NCI-H1694 treated with DMSO at 0.1 percent for 48 hours (cell line): ENCODE measurements around the gene MIA2.
"Not testable (repeated sequence)": the region's sequence is repeated elsewhere in the genome, so short reads cannot be mapped to it uniquely, and the experiment has no call there.

Experiments
- DNase-seq: peaks from one replicate; lab custom pipeline; 2025; lab: John Stamatoyannopoulos, UW

MIA2 gene

DNA sequence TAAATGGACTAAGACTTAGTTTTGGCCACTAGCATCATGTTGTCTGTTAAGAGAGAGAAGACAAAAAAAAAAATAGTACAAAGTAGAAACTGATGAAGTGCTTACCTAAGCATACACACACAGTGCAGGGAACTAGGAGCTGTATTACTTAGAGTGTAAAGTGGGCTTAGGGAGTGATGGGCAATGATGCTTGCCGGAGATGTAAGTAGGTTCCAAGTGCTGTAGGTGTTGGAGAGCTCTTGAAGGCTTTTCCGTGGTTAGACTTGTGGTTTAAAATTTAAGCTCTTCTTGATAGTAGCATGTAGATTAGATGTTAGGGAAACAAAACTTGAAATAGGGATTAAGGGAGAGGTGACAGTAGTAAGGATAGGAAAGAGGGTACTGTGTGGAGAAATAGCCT lies 34.7 kb downstream of the MIA2 start:
- DNase-seq: no peak

DNA sequence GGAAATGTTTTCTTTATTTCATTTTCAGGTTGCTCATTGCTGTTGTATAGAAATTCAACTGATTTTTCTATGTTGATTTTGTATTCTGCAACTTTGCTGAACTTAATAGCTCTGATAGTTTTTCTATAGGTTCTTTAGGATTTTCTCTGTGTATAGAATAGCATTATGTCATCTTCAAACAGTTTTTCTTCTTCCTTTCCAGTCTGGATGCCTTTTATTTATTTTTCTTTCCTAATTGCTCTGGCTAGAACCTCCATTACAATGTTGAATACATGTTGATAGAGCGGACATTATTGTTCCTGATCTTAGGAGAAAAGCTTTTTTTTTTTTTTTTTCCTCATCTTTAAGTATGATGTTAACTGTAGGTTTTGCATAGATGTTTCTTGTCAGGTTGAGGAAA lies 39.2 kb downstream of the MIA2 start:
- no peak for DNase-seq

DNA sequence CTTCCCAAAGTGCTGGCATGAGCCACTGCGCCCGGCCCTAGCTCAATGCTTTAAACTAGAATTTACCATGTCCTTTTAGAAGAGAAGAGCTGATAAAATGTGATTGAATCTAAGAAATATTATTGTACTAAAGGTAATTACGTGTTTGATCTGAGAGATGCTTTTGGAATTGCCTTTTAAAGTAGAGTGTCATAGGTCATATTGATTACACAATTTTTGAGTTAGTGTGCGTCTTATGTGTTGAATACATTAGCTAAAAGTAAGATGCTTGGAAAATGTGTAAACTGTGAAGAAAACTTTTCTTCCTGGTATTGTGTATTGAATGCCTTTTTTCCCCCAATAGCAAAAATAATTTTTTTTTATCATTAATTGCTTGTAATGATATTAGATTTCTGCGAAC lies 41.7 kb downstream of the MIA2 start:
- no peak for DNase-seq

DNA sequence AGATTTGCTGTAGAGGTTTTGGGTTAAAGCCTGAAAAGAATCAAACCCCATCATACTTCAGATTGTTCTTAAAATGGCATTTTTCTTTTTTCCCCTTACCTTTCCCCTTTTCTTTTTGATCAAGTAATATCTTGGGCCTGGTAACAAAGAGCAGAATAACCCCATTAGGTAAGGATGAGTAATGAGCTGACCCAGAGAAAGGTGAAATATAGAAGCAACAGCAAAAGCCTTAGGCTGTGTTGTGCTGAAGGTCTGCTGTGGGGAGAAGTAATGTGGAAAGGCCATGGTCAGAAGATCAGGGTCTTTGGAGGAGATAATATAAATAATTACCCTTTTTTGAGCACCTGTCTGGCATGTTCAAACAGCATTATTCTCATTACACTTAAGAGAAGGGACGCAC lies 42.3 kb downstream of the MIA2 start:
- DNase-seq: no peak

DNA sequence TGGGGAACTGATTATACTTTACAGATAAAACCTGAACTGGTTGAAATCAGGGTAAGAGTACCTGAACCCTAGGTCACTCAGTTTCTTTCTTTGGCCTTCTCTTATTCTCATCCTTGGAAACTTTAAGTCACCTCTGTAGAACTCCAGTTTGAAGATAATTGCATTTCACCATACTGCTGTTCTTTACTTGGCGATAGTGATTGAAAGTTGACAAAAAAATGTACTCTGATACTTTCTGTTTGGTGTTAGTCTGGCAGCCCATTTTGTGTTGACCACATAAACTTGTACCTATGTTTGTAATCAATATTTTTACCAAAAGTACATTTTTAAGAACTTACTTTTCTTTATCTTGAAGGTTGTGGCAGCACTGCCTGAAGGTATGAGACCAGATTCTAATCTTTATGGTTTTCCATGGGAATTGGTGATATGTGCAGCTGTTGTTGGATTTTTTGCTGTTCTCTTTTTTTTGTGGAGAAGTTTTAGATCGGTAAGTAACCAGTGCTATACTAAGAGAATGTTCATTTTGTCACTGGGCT lies 42.9 kb downstream of the MIA2 start:
- no peak for DNase-seq

DNA sequence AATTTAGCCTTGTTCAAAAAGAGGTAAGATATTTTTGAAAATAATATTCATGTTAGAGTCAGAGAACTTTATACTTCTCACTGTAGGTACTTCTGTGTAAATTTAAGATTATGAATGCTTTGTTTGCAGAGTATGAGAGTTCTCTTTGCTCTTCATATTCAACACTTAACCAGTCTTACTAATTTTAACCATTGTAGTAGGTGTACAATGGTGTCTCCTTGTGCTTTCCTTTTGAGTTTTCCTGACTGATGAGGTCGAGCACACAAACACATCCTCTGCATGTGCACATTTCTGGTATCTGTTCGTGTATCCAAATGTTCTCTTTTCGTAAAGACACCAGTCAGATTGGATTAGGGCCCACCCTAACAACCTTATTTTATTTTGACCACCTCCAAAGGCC lies 45.8 kb downstream of the MIA2 start:
- no peak for DNase-seq

- not testable (repeated sequence) for DNase-seq
Measured at GRCh38 chr14:39280678-39281077, 47.0 kb downstream of the MIA2 start.

DNA sequence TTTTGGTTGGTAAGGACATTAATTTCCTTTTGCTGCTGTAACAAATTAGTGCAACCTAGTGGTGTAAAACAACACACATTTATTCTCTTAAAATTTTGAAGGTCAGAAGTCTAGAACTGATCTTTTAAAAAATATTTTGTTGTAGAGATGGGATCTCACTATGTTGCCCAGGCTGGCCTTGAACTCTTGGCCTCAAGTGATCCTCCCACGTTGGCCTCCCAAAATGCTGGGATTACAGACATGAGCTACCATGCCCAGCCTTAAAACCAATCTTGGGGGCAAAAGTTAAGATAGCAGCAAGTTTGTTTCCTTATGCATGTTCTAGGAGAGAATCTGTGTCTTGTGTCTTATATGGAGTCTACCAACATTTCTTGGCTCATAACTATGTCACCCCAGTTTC lies 55.8 kb downstream of the MIA2 start:
- DNase-seq: no peak

DNA sequence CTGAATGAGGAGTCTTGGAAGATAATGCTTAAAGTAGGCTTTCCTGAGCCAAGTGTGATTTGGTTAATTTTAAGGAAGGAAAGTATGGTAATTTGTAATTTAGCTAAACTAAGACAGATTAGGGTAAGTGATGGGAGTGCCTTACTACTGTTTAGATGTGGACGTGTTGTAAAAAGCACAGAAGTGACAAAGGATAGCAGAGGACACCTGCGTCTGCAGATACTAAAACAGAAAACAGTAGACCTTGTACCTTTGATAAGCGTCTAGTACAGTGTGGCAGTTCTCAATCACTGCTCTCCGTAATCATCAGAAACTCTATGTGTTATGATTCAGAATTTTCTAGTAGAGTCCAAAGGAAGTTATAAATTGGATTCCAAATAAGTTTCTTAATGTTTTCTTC lies 58.0 kb downstream of the MIA2 start:
- no peak for DNase-seq

DNA sequence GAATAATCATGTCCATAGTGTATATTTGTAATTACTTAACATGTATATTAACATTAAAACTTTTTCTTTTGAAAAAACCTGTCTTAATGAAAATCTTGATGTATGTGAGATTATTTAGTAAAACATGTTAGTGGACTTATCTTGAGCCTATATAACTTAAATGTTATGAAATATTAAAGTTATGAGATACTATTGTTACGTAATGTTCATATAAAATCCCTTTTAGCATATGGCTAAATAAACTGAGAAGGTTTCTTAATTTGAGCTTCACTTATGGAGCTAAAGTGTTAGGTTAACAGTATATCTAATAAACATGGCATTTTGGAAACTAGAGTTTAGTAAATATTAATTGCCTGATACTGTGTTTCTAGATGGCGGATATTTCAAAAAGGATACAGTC lies 59.9 kb downstream of the MIA2 start:
- no peak for DNase-seq

DNA sequence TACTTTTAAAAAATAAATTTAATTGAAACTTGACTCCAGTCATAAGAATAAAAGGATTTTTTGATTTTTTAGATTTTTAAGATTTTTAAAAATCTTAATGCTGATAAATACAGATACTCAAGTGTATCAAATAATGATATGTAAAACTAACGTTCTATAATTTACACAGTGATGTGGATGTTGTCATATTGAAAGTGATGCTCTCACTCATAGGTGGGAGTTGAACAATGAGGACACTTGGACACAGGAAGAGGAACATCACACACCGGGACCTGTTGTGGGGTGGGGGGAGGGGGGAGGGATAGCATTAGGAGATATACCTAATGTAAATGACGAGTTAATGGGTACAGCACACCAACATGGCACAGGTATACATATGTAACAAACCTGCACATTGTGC lies 66.7 kb downstream of the MIA2 start:
- not testable (repeated sequence) for DNase-seq

- no peak for DNase-seq
Measured at GRCh38 chr14:39302124-39302810, 68.6 kb downstream of the MIA2 start.

GRCh38 chr14:39303115-39303514 lies 69.4 kb downstream of the MIA2 start:
- no peak for DNase-seq

DNA sequence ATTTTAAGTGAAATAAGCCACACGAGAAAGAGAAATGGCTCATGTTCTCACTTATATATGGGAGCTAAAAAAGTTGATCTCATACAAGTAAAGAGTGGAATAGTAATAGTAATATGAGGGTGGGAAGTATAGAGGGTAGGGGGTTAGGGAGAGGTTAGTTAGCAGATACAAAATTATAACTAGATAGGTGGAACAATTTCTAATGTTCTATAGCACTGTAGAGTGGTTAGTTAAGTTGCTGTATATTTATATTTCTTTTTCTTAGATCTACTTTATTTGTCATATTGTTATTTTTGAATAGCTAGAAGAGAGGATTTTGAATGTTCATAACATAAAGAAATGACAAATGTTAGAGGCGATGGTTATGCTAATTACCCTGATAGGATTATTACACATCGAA lies 74.1 kb downstream of the MIA2 start:
- no peak for DNase-seq

GRCh38 chr14:39310051-39310450 lies 76.3 kb downstream of the MIA2 start:
- DNase-seq: no peak

- no peak for DNase-seq
Measured at GRCh38 chr14:39315859-39316444, 82.2 kb downstream of the MIA2 start.

- no peak for DNase-seq
Measured at GRCh38 chr14:39316830-39317553, 83.3 kb downstream of the MIA2 start.

GRCh38 chr14:39318574-39318973 lies 84.9 kb downstream of the MIA2 start:
- DNase-seq: no peak

GRCh38 chr14:39319381-39319780 lies 85.7 kb downstream of the MIA2 start:
- no peak for DNase-seq

GRCh38 chr14:39320318-39320717 lies 86.6 kb downstream of the MIA2 start:
- DNase-seq: no peak

DNA sequence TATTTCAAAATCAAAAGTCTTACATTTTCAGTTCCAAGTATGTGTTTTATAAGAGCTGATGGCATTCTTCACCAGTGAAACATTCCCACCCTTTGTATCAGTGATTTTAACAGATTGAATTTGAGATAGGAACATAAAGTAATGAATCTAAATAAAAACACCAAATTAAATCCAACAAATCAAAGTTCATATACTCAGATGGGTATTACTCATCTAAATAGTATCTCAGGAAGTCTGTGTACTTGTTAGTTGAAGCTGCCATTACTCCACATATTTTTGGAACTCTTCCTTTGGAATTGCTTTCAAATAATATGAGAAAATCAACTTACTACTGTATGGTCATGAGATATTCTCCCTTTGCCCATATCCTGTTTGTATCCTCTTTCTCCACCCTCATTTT lies 89.1 kb downstream of the MIA2 start:
- no peak for DNase-seq

DNA sequence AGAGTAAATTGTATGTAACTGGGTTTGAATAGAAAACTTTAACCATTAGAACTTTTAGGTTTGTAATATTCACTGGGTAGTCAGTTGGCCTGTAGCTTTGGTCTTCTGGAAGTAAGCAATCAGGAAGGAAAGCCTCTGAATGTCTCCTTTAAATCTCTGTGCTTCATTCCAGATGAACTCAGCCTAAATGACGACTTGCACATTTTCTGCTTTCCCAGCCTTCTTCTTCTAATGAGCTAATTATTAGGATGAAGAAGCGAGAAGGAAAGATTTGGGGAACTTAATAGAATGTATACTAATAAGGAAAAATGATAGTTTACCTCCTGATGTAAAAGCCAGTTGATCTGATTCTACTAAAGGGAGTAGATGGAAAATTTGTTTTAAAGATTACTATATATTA lies 90.4 kb downstream of the MIA2 start:
- DNase-seq: no peak

GRCh38 chr14:39339003-39339402 lies 105.3 kb downstream of the MIA2 start:
- DNase-seq: no peak
